HG03457 (cell line): ENCODE results near the gene EDNRB.

Experiments used
- ATAC-seq: cut with Tn5 transposase; IDR thresholded peaks from one replicate; pipeline ENCODE4 v1.9.1; 2021; ENCODE audit warnings: moderate number of reproducible peaks; ENCODE audit not compliant: unreplicated experiment

Gene EDNRB

GRCh38 chr13:77898097-77898496 lies 20.5 kb downstream of the EDNRB start:
- peak; percentile 73 for ATAC-seq

GRCh38 chr13:77896977-77897376 lies 21.7 kb downstream of the EDNRB start:
- ATAC-seq = no peak

GRCh38 chr13:77896536-77896935 lies 22.1 kb downstream of the EDNRB start:
- no peak for ATAC-seq

GRCh38 chr13:77894743-77895142 lies 23.9 kb downstream of the EDNRB start:
- no peak for ATAC-seq

GRCh38 chr13:77893066-77893465 lies 25.6 kb downstream of the EDNRB start:
- ATAC-seq = no peak

- no peak for ATAC-seq
These were observed 26.1 kb downstream of the EDNRB start for GRCh38 chr13:77892491-77892890.

- no peak for ATAC-seq
These were observed 27.1 kb downstream of the EDNRB start for GRCh38 chr13:77891486-77891885.

GRCh38 chr13:77891041-77891440 lies 27.6 kb downstream of the EDNRB start:
- ATAC-seq = no peak

GRCh38 chr13:77883328-77883727 lies 35.3 kb downstream of the EDNRB start:
- ATAC-seq = no peak

GRCh38 chr13:77878190-77878589 lies 40.4 kb downstream of the EDNRB start:
- no peak for ATAC-seq

- ATAC-seq = no peak
These were observed 42.5 kb downstream of the EDNRB start for GRCh38 chr13:77876176-77876575.

- no peak for ATAC-seq
These were observed 44.2 kb downstream of the EDNRB start for GRCh38 chr13:77874406-77874805.

- ATAC-seq = no peak
These were observed 45.6 kb downstream of the EDNRB start for GRCh38 chr13:77872995-77873394.

- no peak for ATAC-seq
These were observed 47.0 kb downstream of the EDNRB start for GRCh38 chr13:77871596-77871995.

- ATAC-seq = no peak
These were observed 49.9 kb downstream of the EDNRB start for GRCh38 chr13:77868717-77869116.

- no peak for ATAC-seq
These were observed 51.7 kb downstream of the EDNRB start for GRCh38 chr13:77866971-77867370.

- no peak for ATAC-seq
These were observed 53.0 kb downstream of the EDNRB start for GRCh38 chr13:77865622-77866021.

- no peak for ATAC-seq
These were observed 55.5 kb downstream of the EDNRB start for GRCh38 chr13:77863144-77863543.

- no peak for ATAC-seq
These were observed 56.9 kb downstream of the EDNRB start for GRCh38 chr13:77861741-77862140.

- no peak for ATAC-seq
These were observed 58.1 kb downstream of the EDNRB start for GRCh38 chr13:77860507-77860981.

- ATAC-seq = no peak
These were observed 59.2 kb downstream of the EDNRB start for GRCh38 chr13:77859450-77859849.

GRCh38 chr13:77857531-77858209 lies 61.0 kb downstream of the EDNRB start:
- ATAC-seq = no peak

- ATAC-seq = no peak
These were observed 64.9 kb downstream of the EDNRB start for GRCh38 chr13:77853703-77854102.
